SK-N-SH (cell line): ENCODE measurements around the gene CTRB1. TPM values are rescaled to one million over a fixed set of nuclear protein-coding genes. Genes with fewer than 3 reads are reported as not detected.
"Not testable (repeated sequence)": the region's sequence is repeated elsewhere in the genome, so short reads cannot be mapped to it uniquely, and the experiment has no call there.

Experiments used
- CTCF ChIA-PET: fragments of 300-600, 350-600 bp; formaldehyde crosslinking; extraction: SDS; loops from one replicate; lab custom pipeline; 2021; lab: Yijun Ruan, JAX
- POLR2A ChIA-PET: fragments of 350-600 bp; sonication (Branson Sonifier 250); formaldehyde crosslinking; extraction: SDS; loops from one replicate; lab custom pipeline; 2020; ENCODE audit warnings: antibody characterized with exemption, inconsistent platforms; lab: Yijun Ruan, JAX
- DNase-seq: peaks from one replicate; pipeline ENCODE4 v3.0.0; 2012
- H2AFZ ChIP-seq: fragments of 200-600 bp; sonication (generic); 2 replicates; pipeline ENCODE4 v1.8.1; 2016; ENCODE audit warnings: antibody characterized with exemption, mild to moderate bottlenecking, low read depth
- H3F3A ChIP-seq: fragments of 200-600 bp; sonication (generic); replicated peaks from 2 replicates; pipeline ENCODE3; 2016; ENCODE audit warnings: antibody characterized with exemption, mild to moderate bottlenecking; ENCODE audit not compliant: insufficient read depth
- H3K27ac ChIP-seq, 2 experiments: fragments of 200-500 bp in 1 of 2; fragments of 200-600 bp in 1 of 2; sonication (Bioruptor generic) in 1 of 2; sonication (generic), shearing (Covaris generic) in 1 of 2; 2 replicates each; pipeline versions ENCODE4 v1.5.1 to v1.6.1; 2014 to 2016; ENCODE audit warnings: low read depth in 2 of 2, inconsistent platforms in 1 of 2, low read length in 1 of 2, mild to moderate bottlenecking in 1 of 2, mixed read lengths in 1 of 2
- H3K27me3 ChIP-seq: fragments of 200-600 bp; sonication (generic), shearing (Covaris generic); 2 replicates; pipeline ENCODE4 v1.6.1; 2016; ENCODE audit warnings: mixed run types; ENCODE audit not compliant: insufficient read depth
- H3K36me3 ChIP-seq, 2 experiments: fragments of 200-500 bp in 1 of 2; fragments of 200-600 bp in 1 of 2; sonication (Bioruptor generic) in 1 of 2; sonication (generic) in 1 of 2; replicated peaks in 1 of 2; 2 replicates each; pipeline versions ENCODE3 to v1.5.1; 2014 to 2016; ENCODE audit warnings: low read length in 1 of 2, mild to moderate bottlenecking in 1 of 2; ENCODE audit not compliant: insufficient read depth in 2 of 2, control insufficient read depth in 1 of 2
- H3K4me1 ChIP-seq, 2 experiments: fragments of 200-500 bp in 1 of 2; fragments of 200-600 bp in 1 of 2; sonication (Bioruptor generic) in 1 of 2; sonication (generic), shearing (Covaris generic) in 1 of 2; 2 replicates each; pipeline versions ENCODE4 v1.5.1 to v1.6.1; 2014 to 2016; ENCODE audit warnings: low read depth in 1 of 2, low read length in 1 of 2, mixed run types in 1 of 2; ENCODE audit not compliant: insufficient read depth in 2 of 2, control insufficient read depth in 1 of 2
- H3K4me2 ChIP-seq: fragments of 200-600 bp; sonication (generic), shearing (Covaris generic); 2 replicates; pipeline ENCODE4 v1.6.1; 2017; ENCODE audit warnings: mixed run types
- H3K4me3 ChIP-seq, 2 experiments: fragments of 200-500 bp in 1 of 2; fragments of 200-600 bp in 1 of 2; sonication (Bioruptor generic) in 1 of 2; sonication (generic), shearing (Covaris generic) in 1 of 2; 2 replicates each; pipeline versions ENCODE4 v1.5.1 to v1.8.1; 2014 to 2016; ENCODE audit warnings: low read depth in 2 of 2, inconsistent platforms in 1 of 2, low read length in 1 of 2, mild to moderate bottlenecking in 1 of 2, mixed read lengths in 1 of 2, moderate library complexity in 1 of 2
- H3K79me2 ChIP-seq: fragments of 200-600 bp; sonication (generic); 2 replicates; pipeline ENCODE4 v1.8.1; 2017; ENCODE audit warnings: mild to moderate bottlenecking; ENCODE audit not compliant: insufficient read depth
- H3K9ac ChIP-seq: fragments of 200-600 bp; sonication (generic); 2 replicates; pipeline ENCODE4 v1.6.1; 2017; ENCODE audit warnings: mixed run types
- H3K9me2 ChIP-seq: fragments of 200-600 bp; sonication (generic); 2 replicates; pipeline ENCODE4 v1.6.1; 2017; ENCODE audit warnings: mixed run types
- H3K9me3 ChIP-seq: fragments of 200-600 bp; sonication (generic); 2 replicates; pipeline ENCODE4 v1.6.1; 2017; ENCODE audit warnings: mixed run types, mild to moderate bottlenecking, moderate library complexity
- H4K20me1 ChIP-seq: fragments of 200-600 bp; sonication (generic); 2 replicates; pipeline ENCODE4 v1.6.1; 2017; ENCODE audit warnings: mild to moderate bottlenecking, mixed run types; ENCODE audit not compliant: insufficient read depth
- EP300 ChIP-seq, 2 experiments: IDR thresholded peaks; 2 replicates each; pipeline versions ENCODE4 v1.4.0 to v1.6.1; 2012; ENCODE audit warnings: borderline replicate concordance in 1 of 2, low read depth in 1 of 2, low read length in 1 of 2
- FOXM1 ChIP-seq: IDR thresholded peaks from 2 replicates; pipeline ENCODE4 v1.4.0; 2012; ENCODE audit warnings: low read depth, mild to moderate bottlenecking
- GABPA ChIP-seq: IDR thresholded peaks from 2 replicates; pipeline ENCODE4 v1.4.0; 2012; ENCODE audit warnings: low read depth, mild to moderate bottlenecking
- JUND ChIP-seq: IDR thresholded peaks from 2 replicates; pipeline ENCODE4 v1.4.0; 2012
- MEF2A ChIP-seq: IDR thresholded peaks from 2 replicates; pipeline ENCODE4 v1.4.0; 2012; ENCODE audit warnings: low read depth, borderline replicate concordance
- MXI1 ChIP-seq: IDR thresholded peaks from 2 replicates; pipeline ENCODE4 v1.6.1; 2012; ENCODE audit warnings: mild to moderate bottlenecking, low read depth, low read length, improper control_type of control experiment
- POLR2AphosphoS5 ChIP-seq: IDR thresholded peaks from 2 replicates; pipeline ENCODE4 v1.6.1; 2012; ENCODE audit warnings: low read depth, low read length
- RCOR1 ChIP-seq: fragments of 150-350 bp; IDR thresholded peaks from 2 replicates; pipeline ENCODE4 v1.6.1; 2017; ENCODE audit warnings: antibody characterized with exemption, low read length
- SIN3A ChIP-seq: IDR thresholded peaks from 2 replicates; pipeline ENCODE4 v1.6.1; 2012; ENCODE audit warnings: low read depth, mild to moderate bottlenecking, low read length, moderate library complexity, borderline replicate concordance
- TEAD4 ChIP-seq: IDR thresholded peaks from 2 replicates; pipeline ENCODE4 v1.4.0; 2012; ENCODE audit warnings: mild to moderate bottlenecking, borderline replicate concordance; ENCODE audit not compliant: insufficient read depth
- WGBS: methylation state at CpG from one replicate; pipeline ENCODE4 v1.1.6; 2017; ENCODE audit warnings: low lambda C conversion rate; 5-methylcytosine and 5-hydroxymethylcytosine counted together
- polyA plus RNA-seq, 3 experiments: library from polyadenylated mRNA; depleted of rRNA; stranded (reverse); fragments of >200 nt; gene quantifications; 2 replicates each; pipeline ENCODE4 v1.2.3, GENCODE V29; 2012
- TF ChIP-seq, protein P1 (sequence below): IDR thresholded peaks from 2 replicates; pipeline ENCODE4 v1.4.0; 2012; ENCODE audit warnings: low read depth, borderline replicate concordance
- TF ChIP-seq, protein P2 (sequence below): fragments of 200-600 bp; sonication (generic); IDR thresholded peaks from 2 replicates; pipeline ENCODE4 v1.6.1; 2017; ENCODE audit warnings: antibody characterized with exemption, mild to moderate bottlenecking, moderate library complexity
- TF ChIP-seq, protein P3 (sequence below): IDR thresholded peaks from 2 replicates; pipeline ENCODE4 v1.4.0; 2012; ENCODE audit warnings: low read depth
- TF ChIP-seq, protein P4 (sequence below): IDR thresholded peaks from 2 replicates; pipeline ENCODE4 v1.4.0; 2012; ENCODE audit warnings: low read depth, borderline replicate concordance
- TF ChIP-seq, protein P5 (sequence below): fragments of 150-350 bp; IDR thresholded peaks from 2 replicates; pipeline ENCODE4 v1.6.1; 2016; ENCODE audit warnings: mild to moderate bottlenecking, low read depth, low read length

Gene CTRB1
- polyA plus RNA-seq, 1 of the 3 experiments (the other 2 are of a cell fraction) = not detected

- Histone ChIP-seq H4K20me1 (no peaks in the 10 kb centered on the region), H2AFZ (no peak overlapping the region), H3K4me3 (no peak overlapping the region), H3F3A (no peaks in the 10 kb centered on the region), H3K9ac (no peak overlapping the region), H3K79me2 (no peaks in the 10 kb centered on the region), H3K27ac (no peak overlapping the region), H3K4me2 (no peak overlapping the region), H3K27me3 (no peaks in the 10 kb centered on the region), H3K4me1 (no peaks in the 10 kb centered on the region), H3K9me2 (no peaks in the 10 kb centered on the region), H3K9me3 (no peaks in the 10 kb centered on the region), H3K36me3 (no peaks in the 10 kb centered on the region)
- ChIA-PET POLR2A (no interaction called here), CTCF (interaction anchor here (0.9 to 1.7 kb wide), 6 partner anchors 10 to 309 kb away, joined by 3 to 11 read pairs (median 3); no protein-coding TSS in a partner anchor)
- DNase-seq = no peak
- no peak for TF ChIP-seq MEF2A
- WGBS = 88% methylated on average over 24 of the region's 27 CpGs
Measured at GRCh38 chr16:75208861-75209505, 9.8 kb upstream of the CTRB1 start.

GRCh38 chr16:75209514-75209913, 9.3 kb upstream of the CTRB1 start:
- H3K4me1 ChIP-seq, H2AFZ ChIP-seq, H4K20me1 ChIP-seq, H3K36me3 ChIP-seq, H3F3A ChIP-seq, H3K27ac ChIP-seq, H3K27me3 ChIP-seq, H3K9me2 ChIP-seq, H3K9ac ChIP-seq, H3K4me2 ChIP-seq, H3K4me3 ChIP-seq, POLR2A ChIA-PET, H3K9me3 ChIP-seq, DNase-seq, H3K79me2 ChIP-seq: not testable (repeated sequence)
- WGBS = 76% methylated on average over 7 of the region's 7 CpGs
- CTCF ChIA-PET = interaction anchor here (0.9 to 1.7 kb wide), 7 partner anchors 10 to 308 kb away, joined by 3 to 11 read pairs (median 3); no protein-coding TSS in a partner anchor

DNA sequence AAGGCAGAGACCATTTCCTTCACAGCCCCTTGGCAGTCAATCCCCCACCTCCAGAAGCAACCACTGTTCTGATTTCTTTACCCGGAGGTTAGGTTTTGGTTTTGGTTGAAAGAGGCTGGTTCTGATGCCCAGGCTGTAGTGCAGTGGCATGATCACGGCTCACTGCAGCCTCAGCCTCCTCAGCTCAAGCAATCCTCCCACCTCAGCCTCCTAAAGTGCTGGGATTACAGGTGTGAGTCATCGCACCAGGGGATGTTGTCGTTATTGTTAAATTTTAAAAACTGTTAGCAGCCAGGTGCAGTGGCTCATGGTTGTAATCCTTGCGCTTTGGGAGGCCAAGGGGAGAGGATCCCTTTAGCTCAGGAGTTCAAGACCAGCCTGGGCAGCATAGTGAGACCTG, 8.8 kb upstream of the CTRB1 start:
- H3K9me3 ChIP-seq = no peaks in the 10 kb centered on the region
- no peak for DNase-seq
- H3K9ac ChIP-seq = no peak overlapping the region
- H3K27me3 ChIP-seq = no peaks in the 10 kb centered on the region
- H3K36me3 ChIP-seq = no peaks in the 10 kb centered on the region
- no peak for TF ChIP-seq EP300 (IDR thresholded peaks at IDR 0.05; ENCODE audit: borderline replicate concordance in 1 of 2, low read depth in 1 of 2, low read length in 1 of 2)
- TF ChIP-seq, protein P1, sequence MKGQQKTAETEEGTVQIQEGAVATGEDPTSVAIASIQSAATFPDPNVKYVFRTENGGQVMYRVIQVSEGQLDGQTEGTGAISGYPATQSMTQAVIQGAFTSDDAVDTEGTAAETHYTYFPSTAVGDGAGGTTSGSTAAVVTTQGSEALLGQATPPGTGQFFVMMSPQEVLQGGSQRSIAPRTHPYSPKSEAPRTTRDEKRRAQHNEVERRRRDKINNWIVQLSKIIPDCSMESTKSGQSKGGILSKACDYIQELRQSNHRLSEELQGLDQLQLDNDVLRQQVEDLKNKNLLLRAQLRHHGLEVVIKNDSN = no peak
- TF ChIP-seq GABPA = no peak
- TF ChIP-seq, protein P2, sequence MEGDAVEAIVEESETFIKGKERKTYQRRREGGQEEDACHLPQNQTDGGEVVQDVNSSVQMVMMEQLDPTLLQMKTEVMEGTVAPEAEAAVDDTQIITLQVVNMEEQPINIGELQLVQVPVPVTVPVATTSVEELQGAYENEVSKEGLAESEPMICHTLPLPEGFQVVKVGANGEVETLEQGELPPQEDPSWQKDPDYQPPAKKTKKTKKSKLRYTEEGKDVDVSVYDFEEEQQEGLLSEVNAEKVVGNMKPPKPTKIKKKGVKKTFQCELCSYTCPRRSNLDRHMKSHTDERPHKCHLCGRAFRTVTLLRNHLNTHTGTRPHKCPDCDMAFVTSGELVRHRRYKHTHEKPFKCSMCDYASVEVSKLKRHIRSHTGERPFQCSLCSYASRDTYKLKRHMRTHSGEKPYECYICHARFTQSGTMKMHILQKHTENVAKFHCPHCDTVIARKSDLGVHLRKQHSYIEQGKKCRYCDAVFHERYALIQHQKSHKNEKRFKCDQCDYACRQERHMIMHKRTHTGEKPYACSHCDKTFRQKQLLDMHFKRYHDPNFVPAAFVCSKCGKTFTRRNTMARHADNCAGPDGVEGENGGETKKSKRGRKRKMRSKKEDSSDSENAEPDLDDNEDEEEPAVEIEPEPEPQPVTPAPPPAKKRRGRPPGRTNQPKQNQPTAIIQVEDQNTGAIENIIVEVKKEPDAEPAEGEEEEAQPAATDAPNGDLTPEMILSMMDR = no peak
- no peak for TF ChIP-seq FOXM1
- TF ChIP-seq, protein P3, sequence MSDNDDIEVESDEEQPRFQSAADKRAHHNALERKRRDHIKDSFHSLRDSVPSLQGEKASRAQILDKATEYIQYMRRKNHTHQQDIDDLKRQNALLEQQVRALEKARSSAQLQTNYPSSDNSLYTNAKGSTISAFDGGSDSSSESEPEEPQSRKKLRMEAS = no peak
- TF ChIP-seq TEAD4 = no peak
- TF ChIP-seq RCOR1 = no peak
- TF ChIP-seq JUND = no peak
- TF ChIP-seq, protein P4, sequence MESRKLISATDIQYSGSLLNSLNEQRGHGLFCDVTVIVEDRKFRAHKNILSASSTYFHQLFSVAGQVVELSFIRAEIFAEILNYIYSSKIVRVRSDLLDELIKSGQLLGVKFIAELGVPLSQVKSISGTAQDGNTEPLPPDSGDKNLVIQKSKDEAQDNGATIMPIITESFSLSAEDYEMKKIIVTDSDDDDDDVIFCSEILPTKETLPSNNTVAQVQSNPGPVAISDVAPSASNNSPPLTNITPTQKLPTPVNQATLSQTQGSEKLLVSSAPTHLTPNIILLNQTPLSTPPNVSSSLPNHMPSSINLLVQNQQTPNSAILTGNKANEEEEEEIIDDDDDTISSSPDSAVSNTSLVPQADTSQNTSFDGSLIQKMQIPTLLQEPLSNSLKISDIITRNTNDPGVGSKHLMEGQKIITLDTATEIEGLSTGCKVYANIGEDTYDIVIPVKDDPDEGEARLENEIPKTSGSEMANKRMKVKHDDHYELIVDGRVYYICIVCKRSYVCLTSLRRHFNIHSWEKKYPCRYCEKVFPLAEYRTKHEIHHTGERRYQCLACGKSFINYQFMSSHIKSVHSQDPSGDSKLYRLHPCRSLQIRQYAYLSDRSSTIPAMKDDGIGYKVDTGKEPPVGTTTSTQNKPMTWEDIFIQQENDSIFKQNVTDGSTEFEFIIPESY = no peak
- TF ChIP-seq POLR2AphosphoS5 = no peak
- no peak for TF ChIP-seq SIN3A
- no peak for TF ChIP-seq MXI1
- TF ChIP-seq, protein P5, sequence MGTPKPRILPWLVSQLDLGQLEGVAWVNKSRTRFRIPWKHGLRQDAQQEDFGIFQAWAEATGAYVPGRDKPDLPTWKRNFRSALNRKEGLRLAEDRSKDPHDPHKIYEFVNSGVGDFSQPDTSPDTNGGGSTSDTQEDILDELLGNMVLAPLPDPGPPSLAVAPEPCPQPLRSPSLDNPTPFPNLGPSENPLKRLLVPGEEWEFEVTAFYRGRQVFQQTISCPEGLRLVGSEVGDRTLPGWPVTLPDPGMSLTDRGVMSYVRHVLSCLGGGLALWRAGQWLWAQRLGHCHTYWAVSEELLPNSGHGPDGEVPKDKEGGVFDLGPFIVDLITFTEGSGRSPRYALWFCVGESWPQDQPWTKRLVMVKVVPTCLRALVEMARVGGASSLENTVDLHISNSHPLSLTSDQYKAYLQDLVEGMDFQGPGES = no peak
- no peak overlapping the region for H3K4me3 ChIP-seq
- ChIA-PET POLR2A (no interaction called here), CTCF (interaction anchor here (0.9 to 1.7 kb wide), 6 partner anchors 11 to 308 kb away, joined by 3 to 4 read pairs (median 3); no protein-coding TSS in a partner anchor)
- H2AFZ ChIP-seq = no peak overlapping the region
- WGBS = 69% methylated on average over 5 of the region's 5 CpGs
- H3K4me2 ChIP-seq = no peak overlapping the region
- H3F3A ChIP-seq = no peaks in the 10 kb centered on the region
- no peak overlapping the region for H3K27ac ChIP-seq
- no peaks in the 10 kb centered on the region for H3K4me1 ChIP-seq
- H4K20me1 ChIP-seq = no peaks in the 10 kb centered on the region
- H3K9me2 ChIP-seq = no peaks in the 10 kb centered on the region
- H3K79me2 ChIP-seq = no peaks in the 10 kb centered on the region
